Suprapubic skin (tissue), 4 donors: ENCODE measurements around the gene CSF3. TPM values are rescaled to one million over a fixed set of nuclear protein-coding genes. Genes with fewer than 3 reads are reported as not detected.

Source experiments
- DNase-seq, 2 donors: peaks; one replicate each; pipeline ENCODE4 v3.0.0-alpha.2; 2019; ENCODE audit warnings: low spot score in 2 of 2
- H3K27ac ChIP-seq: fragments of 200-600 bp; sonication (generic); one replicate; pipeline ENCODE4 v1.5.1; 2019
- H3K27me3 ChIP-seq: fragments of 200-600 bp; sonication (generic); one replicate; pipeline ENCODE4 v1.5.1; 2019
- H3K36me3 ChIP-seq: fragments of 200-600 bp; sonication (generic); one replicate; pipeline ENCODE4 v1.5.1; 2019
- H3K4me1 ChIP-seq: fragments of 200-600 bp; sonication (generic); one replicate; pipeline ENCODE4 v1.5.1; 2019
- H3K4me3 ChIP-seq: fragments of 200-600 bp; sonication (generic); one replicate; pipeline ENCODE4 v1.5.1; 2019; ENCODE audit warnings: mild to moderate bottlenecking
- H3K9me3 ChIP-seq: fragments of 200-600 bp; sonication (generic); one replicate; pipeline ENCODE4 v1.5.1; 2019
- EP300 ChIP-seq: sonication (generic); formaldehyde crosslinking; IDR thresholded peaks from one replicate; pipeline ENCODE4 v1.6.1; 2017; ENCODE audit warnings: antibody characterized with exemption
- POLR2A ChIP-seq, 2 donors: fragments of 450-650 bp; IDR thresholded peaks; one replicate each; pipeline ENCODE4 v1.6.1; 2017; ENCODE audit warnings: antibody characterized with exemption in 2 of 2, mild to moderate bottlenecking in 2 of 2, moderate library complexity in 2 of 2
- POLR2AphosphoS5 ChIP-seq, 3 donors: sonication (generic); formaldehyde crosslinking; IDR thresholded peaks; one replicate each; pipeline ENCODE4 v1.6.1; 2017; ENCODE audit warnings: antibody characterized with exemption in 3 of 3
- WGBS: methylation state at CpG from one replicate; pipeline ENCODE4 v1.1.5; 2018; 5-methylcytosine and 5-hydroxymethylcytosine counted together
- total RNA-seq, 4 donors: library from RNA; depleted of rRNA; stranded (reverse); fragments of >200 nt; gene quantifications; one replicate each; pipeline ENCODE4 v1.1.0, GENCODE V29; 2016
- TF ChIP-seq, protein P1 (sequence below), 2 donors: fragments of 200-600 bp in 1 of 2; fragments of 450-650 bp in 1 of 2; sonication (generic) in 1 of 2; IDR thresholded peaks; one replicate each; pipeline ENCODE4 v1.5.1; 2016 to 2019; ENCODE audit warnings: antibody characterized with exemption in 2 of 2, mild to moderate bottlenecking in 1 of 2, moderate library complexity in 1 of 2

The CSF3 gene
- total RNA-seq, 4 donors from 2014 or later = 5.0 TPM; not detected in 3

DNA sequence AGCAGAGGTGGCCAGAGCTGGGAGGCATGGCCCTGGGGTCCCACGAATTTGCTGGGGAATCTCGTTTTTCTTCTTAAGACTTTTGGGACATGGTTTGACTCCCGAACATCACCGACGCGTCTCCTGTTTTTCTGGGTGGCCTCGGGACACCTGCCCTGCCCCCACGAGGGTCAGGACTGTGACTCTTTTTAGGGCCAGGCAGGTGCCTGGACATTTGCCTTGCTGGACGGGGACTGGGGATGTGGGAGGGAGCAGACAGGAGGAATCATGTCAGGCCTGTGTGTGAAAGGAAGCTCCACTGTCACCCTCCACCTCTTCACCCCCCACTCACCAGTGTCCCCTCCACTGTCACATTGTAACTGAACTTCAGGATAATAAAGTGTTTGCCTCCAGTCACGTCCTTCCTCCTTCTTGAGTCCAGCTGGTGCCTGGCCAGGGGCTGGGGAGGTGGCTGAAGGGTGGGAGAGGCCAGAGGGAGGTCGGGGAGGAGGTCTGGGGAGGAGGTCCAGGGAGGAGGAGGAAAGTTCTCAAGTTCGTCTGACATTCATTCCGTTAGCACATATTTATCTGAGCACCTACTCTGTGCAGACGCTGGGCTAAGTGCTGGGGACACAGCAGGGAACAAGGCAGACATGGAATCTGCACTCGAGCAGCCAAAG lies 2.3 kb downstream of the CSF3 start:
- TF ChIP-seq EP300 = no peak
- TF ChIP-seq, protein P1, sequence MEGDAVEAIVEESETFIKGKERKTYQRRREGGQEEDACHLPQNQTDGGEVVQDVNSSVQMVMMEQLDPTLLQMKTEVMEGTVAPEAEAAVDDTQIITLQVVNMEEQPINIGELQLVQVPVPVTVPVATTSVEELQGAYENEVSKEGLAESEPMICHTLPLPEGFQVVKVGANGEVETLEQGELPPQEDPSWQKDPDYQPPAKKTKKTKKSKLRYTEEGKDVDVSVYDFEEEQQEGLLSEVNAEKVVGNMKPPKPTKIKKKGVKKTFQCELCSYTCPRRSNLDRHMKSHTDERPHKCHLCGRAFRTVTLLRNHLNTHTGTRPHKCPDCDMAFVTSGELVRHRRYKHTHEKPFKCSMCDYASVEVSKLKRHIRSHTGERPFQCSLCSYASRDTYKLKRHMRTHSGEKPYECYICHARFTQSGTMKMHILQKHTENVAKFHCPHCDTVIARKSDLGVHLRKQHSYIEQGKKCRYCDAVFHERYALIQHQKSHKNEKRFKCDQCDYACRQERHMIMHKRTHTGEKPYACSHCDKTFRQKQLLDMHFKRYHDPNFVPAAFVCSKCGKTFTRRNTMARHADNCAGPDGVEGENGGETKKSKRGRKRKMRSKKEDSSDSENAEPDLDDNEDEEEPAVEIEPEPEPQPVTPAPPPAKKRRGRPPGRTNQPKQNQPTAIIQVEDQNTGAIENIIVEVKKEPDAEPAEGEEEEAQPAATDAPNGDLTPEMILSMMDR (IDR thresholded peaks at IDR 0.05) = no peak
- TF ChIP-seq POLR2AphosphoS5 (IDR thresholded peaks at IDR 0.05) = no peak
- no peak for TF ChIP-seq POLR2A (IDR thresholded peaks at IDR 0.05)
- Histone ChIP-seq H3K4me1 (peaks cover 25% of the 10 kb centered on the region), H3K27ac (no peak overlapping the region), H3K27me3 (no peaks in the 10 kb centered on the region), H3K9me3 (no peaks in the 10 kb centered on the region), H3K36me3 (peaks cover 34% of the 10 kb centered on the region), H3K4me3 (no peak overlapping the region)
- WGBS = 55% methylated on average over 14 of the region's 15 CpGs
- no peak for DNase-seq

DNA sequence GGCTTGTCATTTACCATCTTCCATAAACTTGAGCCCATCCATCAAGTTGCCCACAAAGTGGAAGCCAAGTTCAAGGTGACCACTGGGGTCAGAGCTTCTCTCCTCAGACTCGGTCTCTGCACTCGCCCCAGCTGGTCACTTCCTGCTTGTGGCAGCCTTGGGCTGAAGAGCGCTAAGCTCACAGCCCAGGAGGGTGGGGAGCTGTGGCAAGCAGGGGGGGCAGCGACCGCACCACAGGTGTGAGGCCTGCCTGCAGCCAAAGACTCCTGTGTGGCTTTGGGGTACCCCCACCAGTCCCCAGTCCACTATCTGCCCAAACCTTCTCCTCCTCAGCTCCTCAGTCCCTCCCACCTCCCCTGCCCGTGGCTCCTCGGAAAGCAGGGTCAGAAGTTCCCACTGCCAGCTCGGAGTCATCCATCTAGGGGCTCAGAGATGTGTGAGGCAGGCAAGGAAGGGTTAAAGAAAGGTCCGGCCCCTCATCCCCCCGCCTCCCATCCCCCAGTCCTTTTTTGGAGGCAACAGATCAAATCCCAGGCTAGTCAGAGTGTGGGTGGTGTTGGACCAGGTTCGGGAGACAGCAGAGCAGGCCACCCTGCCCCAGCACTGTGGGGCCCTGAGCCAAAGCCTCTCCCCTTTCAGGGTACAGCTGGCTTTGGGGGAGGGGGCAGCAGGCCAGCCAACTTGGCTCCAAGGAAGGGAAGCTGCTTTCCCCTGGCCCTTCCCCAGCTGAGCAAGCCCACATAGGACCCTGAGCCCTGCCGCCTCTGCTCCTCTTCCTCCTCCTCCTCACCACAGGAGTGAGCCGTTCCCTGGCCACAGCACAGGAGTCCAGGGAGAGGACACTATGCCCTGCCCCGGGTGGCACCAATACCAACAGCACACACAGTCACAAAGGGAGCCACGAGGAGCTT lies 3.2 kb downstream of the CSF3 start:
- Histone ChIP-seq H3K4me1 (peaks cover 24% of the 10 kb centered on the region), H3K4me3 (no peak overlapping the region), H3K27ac (no peak overlapping the region)

DNA sequence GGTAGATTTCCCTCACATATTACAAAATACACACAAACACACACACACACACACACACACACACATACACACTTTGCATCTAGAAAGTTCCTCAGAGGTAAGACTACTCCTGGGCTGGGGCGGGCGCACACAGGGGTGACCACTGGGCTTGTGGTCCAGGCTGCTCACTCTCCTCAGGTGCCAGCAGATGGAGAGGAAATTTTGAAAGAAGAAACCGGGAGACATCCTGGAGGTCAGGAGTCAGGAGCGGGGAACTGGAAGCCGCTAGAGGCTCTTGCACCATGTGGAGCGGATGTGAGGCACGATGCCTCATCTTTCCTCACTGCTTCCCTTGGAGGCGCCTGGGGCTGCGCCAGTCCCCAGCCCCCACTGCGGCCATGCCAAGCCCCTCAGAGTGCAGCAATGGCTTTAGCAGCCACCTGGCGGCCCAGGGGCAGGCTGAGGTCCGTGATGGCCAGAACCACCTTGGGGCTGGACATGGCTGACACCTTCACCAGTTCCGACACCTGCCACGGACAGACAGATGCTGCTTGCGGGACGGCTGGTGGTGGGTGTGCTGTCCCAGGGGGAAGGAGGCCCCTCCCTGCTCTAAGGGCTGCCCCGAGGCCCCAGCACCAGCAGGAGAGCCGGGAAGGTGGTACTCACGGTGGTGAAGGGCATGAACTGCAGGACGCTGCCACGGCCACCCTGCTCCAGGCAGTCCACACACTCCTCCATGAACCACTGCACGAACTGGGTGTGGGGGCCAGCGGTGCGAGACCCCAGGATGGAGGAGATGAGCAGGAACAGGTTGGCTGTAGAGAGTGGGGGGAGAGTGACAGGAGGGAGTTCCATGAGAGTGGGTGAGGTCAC lies 4.1 kb downstream of the CSF3 start:
- Histone ChIP-seq H3K4me3 (no peak overlapping the region), H3K27ac (no peak overlapping the region), H3K36me3 (peaks cover 48% of the 10 kb centered on the region), H3K9me3 (no peaks in the 10 kb centered on the region), H3K27me3 (no peaks in the 10 kb centered on the region), H3K4me1 (peaks cover 15% of the 10 kb centered on the region)
- no peak for DNase-seq
- TF ChIP-seq POLR2A (IDR thresholded peaks at IDR 0.05) (no peak), POLR2AphosphoS5 (IDR thresholded peaks at IDR 0.05) (no peak), EP300 (no peak)
- TF ChIP-seq, protein P1 (IDR thresholded peaks at IDR 0.05) = no peak
- WGBS = 85% methylated on average over 15 of the region's 24 CpGs

More for the DNA sequence above, 3.2 kb downstream of the CSF3 start:
- TF ChIP-seq, protein P1 (IDR thresholded peaks at IDR 0.05) = no peak
- TF ChIP-seq POLR2A (IDR thresholded peaks at IDR 0.05) = no peak
- TF ChIP-seq EP300 = no peak
- TF ChIP-seq POLR2AphosphoS5 (IDR thresholded peaks at IDR 0.05) = no peak
- peaks cover 43% of the 10 kb centered on the region for H3K36me3 ChIP-seq
- no peaks in the 10 kb centered on the region for H3K27me3 ChIP-seq
- 34% methylated on average over 11 of the region's 15 CpGs for WGBS
- H3K9me3 ChIP-seq = no peaks in the 10 kb centered on the region
- no peak for DNase-seq

DNA sequence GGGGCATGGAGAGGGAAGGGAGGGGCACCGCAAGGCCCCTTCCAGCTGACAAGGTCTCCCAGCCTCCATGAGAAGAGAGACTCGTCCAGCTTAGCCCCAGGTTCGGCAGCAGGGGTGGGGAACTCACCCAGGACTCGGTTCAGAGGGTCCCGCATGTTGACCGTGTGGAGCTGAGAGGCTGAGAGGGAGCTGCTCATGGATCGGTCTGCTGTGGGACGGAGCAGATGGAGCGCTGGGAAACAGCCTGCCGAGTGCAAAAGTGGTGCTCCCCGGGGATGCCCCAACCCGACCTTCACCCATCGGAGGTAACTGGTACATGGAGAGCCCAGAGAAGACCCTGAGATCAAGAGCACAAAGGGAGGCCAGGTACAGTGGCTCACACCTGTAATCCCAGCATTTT lies 4.9 kb downstream of the CSF3 start:
- TF ChIP-seq, protein P1 (IDR thresholded peaks at IDR 0.05) = no peak
- no peak for TF ChIP-seq EP300
- no peak for TF ChIP-seq POLR2A (IDR thresholded peaks at IDR 0.05)
- TF ChIP-seq POLR2AphosphoS5 (IDR thresholded peaks at IDR 0.05) = no peak
- peaks cover 11% of the 10 kb centered on the region for H3K4me1 ChIP-seq
- no peaks in the 10 kb centered on the region for H3K9me3 ChIP-seq
- no peak overlapping the region for H3K4me3 ChIP-seq
- DNase-seq = no peak
- WGBS = 90% methylated on average over 13 of the region's 13 CpGs
- H3K27me3 ChIP-seq = no peaks in the 10 kb centered on the region
- no peak overlapping the region for H3K27ac ChIP-seq
- H3K36me3 ChIP-seq = peaks cover 52% of the 10 kb centered on the region
